ENCODE measurements around the gene DSN1. TPM values are rescaled to one million over a fixed set of nuclear protein-coding genes. Genes with fewer than 3 reads are reported as not detected.
A peak's percentile ranks its signal among the peaks of the same experiment; 100 is the strongest.

DSN1 gene
- polyA plus RNA-seq, 3 donors, result 4.9 to 5.2 (median 5.1) TPM

- intact Hi-C loops (cut with micrococcal nuclease), result loop anchor here (5.0 kb wide), 1 partner anchor 56 kb away; a partner anchor contains a TSS
- H3K79me2 ChIP-seq (ENCODE audit: insufficient read depth, low read length), result no peaks in the 10 kb centered on the region
- H3K9ac ChIP-seq (ENCODE audit: insufficient read depth, low read length, poor library complexity, severe bottlenecking), result no peak overlapping the region
- Mint-ChIP-seq H3K27ac (peak overlapping the region in 2 of 7 donors; percentile 22 to 74), H3K4me1 (peaks cover 10% of the 10 kb centered on the region), H3K9me3 (peaks cover 0 to 2% (median 0%) of the 10 kb centered on the region in 7 donors), H3K36me3 (peaks cover 56 to 70% of the 10 kb centered on the region in 2 donors), H3K4me3 (no peak overlapping the region), H3K27me3 (ENCODE audit: low read depth in 3 of 3) (peaks cover 0 to 2% (median 0%) of the 10 kb centered on the region in 3 donors)
- H3K27me3 ChIP-seq (ENCODE audit: control insufficient read depth in 2 of 2, insufficient read depth in 2 of 2, low read length in 2 of 2), result no peaks in the 10 kb centered on the region
- WGBS (ENCODE audit: insufficient coverage), result 100% methylated on average over 1 of the region's 5 CpGs
- H2AFZ ChIP-seq (ENCODE audit: insufficient read depth, low read depth, low read length, poor library complexity, severe bottlenecking), result no peak overlapping the region
- H3K4me1 ChIP-seq (ENCODE audit: control insufficient read depth in 1 of 2, insufficient read depth in 2 of 2, low read length in 2 of 2), result peaks cover 13 to 17% of the 10 kb centered on the region in 2 donors
- no peak overlapping the region for H3K27ac ChIP-seq (ENCODE audit: low read depth in 1 of 2, low read length in 2 of 2)
- DNase-seq, result no peak
- no peak overlapping the region for H3K4me2 ChIP-seq (replicated peaks; ENCODE audit: extremely low read depth, low read length, poor library complexity, severe bottlenecking)
- H3K9me3 ChIP-seq (replicated peaks in 1 of 2; ENCODE audit: control insufficient read depth in 1 of 2, insufficient read depth in 1 of 2, low read length in 2 of 2), result no peaks in the 10 kb centered on the region
- H4K20me1 ChIP-seq (ENCODE audit: insufficient read depth, low read length), result no peaks in the 10 kb centered on the region
- no peak overlapping the region for H3K4me3 ChIP-seq (replicated peaks in 1 of 3; ENCODE audit: low read depth in 2 of 3, low read length in 3 of 3)
- H3K36me3 ChIP-seq (replicated peaks in 1 of 2; ENCODE audit: control insufficient read depth in 1 of 2, insufficient read depth in 2 of 2, low read length in 2 of 2), result peaks cover 47 to 70% of the 10 kb centered on the region in 2 donors
- TF ChIP-seq CTCF (IDR thresholded peaks at IDR 0.05), result no peak
Observed at GRCh38 chr20:36806049-36806448, 32.5 kb upstream of the DSN1 start.

- Histone ChIP-seq H3K4me2 (replicated peaks; ENCODE audit: extremely low read depth, low read length, poor library complexity, severe bottlenecking) (no peak overlapping the region), H4K20me1 (ENCODE audit: insufficient read depth, low read length) (no peaks in the 10 kb centered on the region), H3K36me3 (replicated peaks in 1 of 2; ENCODE audit: control insufficient read depth in 1 of 2, insufficient read depth in 2 of 2, low read length in 2 of 2) (peaks cover 52 to 70% of the 10 kb centered on the region in 2 donors), H3K27ac (ENCODE audit: low read depth in 1 of 2, low read length in 2 of 2) (peak overlapping the region in 1 of 2 donors; percentile 31), H3K9me3 (replicated peaks in 1 of 2; ENCODE audit: control insufficient read depth in 1 of 2, insufficient read depth in 1 of 2, low read length in 2 of 2) (no peaks in the 10 kb centered on the region), H2AFZ (ENCODE audit: insufficient read depth, low read depth, low read length, poor library complexity, severe bottlenecking) (no peak overlapping the region), H3K9ac (ENCODE audit: insufficient read depth, low read length, poor library complexity, severe bottlenecking) (no peak overlapping the region), H3K79me2 (ENCODE audit: insufficient read depth, low read length) (no peaks in the 10 kb centered on the region), H3K4me1 (ENCODE audit: control insufficient read depth in 1 of 2, insufficient read depth in 2 of 2, low read length in 2 of 2) (peaks cover 13 to 17% of the 10 kb centered on the region in 2 donors), H3K4me3 (replicated peaks in 1 of 3; ENCODE audit: low read depth in 2 of 3, low read length in 3 of 3) (no peak overlapping the region), H3K27me3 (ENCODE audit: control insufficient read depth in 2 of 2, insufficient read depth in 2 of 2, low read length in 2 of 2) (no peaks in the 10 kb centered on the region)
- peaks cover 60 to 72% of the 10 kb centered on the region in 2 donors for H3K36me3 Mint-ChIP-seq
- peaks cover 0 to 2% (median 0%) of the 10 kb centered on the region in 7 donors for H3K9me3 Mint-ChIP-seq
- DNase-seq, result no peak
- H3K4me1 Mint-ChIP-seq, result peaks cover 10% of the 10 kb centered on the region
- no CpG with 5 or more reads among the region's 1 CpG for WGBS (ENCODE audit: insufficient coverage)
- peak overlapping the region in 2 of 7 donors; percentile 37 to 54 for H3K27ac Mint-ChIP-seq
- no peak overlapping the region for H3K4me3 Mint-ChIP-seq
- peaks cover 0 to 2% (median 0%) of the 10 kb centered on the region in 3 donors for H3K27me3 Mint-ChIP-seq (ENCODE audit: low read depth in 3 of 3)
- intact Hi-C loops (cut with micrococcal nuclease), result loop anchor here (5.0 kb wide), 1 partner anchor 57 kb away; a partner anchor contains a TSS
- TF ChIP-seq CTCF (IDR thresholded peaks at IDR 0.05), result no peak
Observed at GRCh38 chr20:36805396-36805795, 31.8 kb upstream of the DSN1 start.
